Activated CD4-positive, alpha-beta T cell treated with anti-CD3 and anti-CD28 coated beads, Interleukin-2, amount 50 U/mL, for 4 hours (primary cell): Measurements from ENCODE around the gene PALLD.

Experiments
- DNase-seq, 2 experiments: peaks; one replicate each; pipeline ENCODE4 v3.0.0-alpha.2; 2020

PALLD gene

DNA sequence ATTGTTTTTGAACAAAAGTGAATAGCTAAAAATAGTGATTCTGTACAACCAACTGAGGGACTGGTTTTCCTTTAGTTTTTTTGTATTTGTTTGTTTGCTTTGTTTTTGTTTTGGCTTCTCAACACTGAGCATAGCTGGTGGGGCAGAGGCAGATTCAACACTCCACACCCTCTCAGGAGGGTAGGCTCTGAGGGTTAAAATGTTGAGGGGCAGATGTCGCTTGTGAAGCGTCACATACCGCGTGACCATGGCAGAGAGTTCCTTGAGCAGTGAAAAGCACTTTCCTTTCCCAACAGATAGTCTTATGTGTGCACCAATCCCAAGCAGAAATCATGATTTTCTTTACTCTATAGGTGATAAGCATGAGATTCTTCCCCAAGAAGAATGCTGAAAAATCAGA, 155.0 kb downstream of the PALLD start:
- no peak for DNase-seq

- DNase-seq = no peak
These were observed 155.9 kb downstream of the PALLD start for GRCh38 chr4:168652755-168653154.

DNA sequence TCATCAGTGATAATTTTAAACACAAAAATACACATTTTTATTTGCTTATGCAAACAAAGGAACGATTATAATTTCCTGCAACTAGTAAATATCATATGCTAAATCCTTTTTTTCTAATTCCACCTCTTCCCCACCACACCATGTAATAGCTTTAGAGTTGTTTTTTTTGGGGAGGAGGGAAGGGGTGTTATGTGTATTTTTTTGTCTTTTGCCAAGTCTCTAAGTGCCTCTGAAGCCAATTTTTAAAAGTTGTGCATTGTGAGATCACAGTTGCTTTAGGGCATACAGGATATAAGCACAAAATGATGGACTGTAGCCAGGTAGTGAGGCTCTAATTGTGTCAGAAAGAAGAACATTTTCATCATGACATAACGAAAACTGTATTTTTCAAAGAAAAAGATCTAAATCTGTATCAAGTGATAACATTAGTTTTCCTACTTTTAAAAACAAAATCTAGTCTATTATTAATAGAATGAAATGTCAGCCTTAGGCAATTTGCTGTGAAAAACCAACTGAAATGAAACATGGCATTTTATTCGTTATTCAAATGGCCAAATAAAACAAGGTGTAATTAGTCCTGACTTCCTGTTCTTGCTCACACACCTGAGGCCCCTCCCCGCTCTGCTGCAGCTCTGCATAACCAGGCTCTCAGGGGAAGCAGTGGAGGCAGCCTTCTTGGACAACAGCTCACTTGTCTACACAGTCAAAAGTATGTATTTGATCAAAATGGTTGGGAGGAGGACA, 157.4 kb downstream of the PALLD start:
- no peak for DNase-seq

GRCh38 chr4:168654848-168655174, 158.0 kb downstream of the PALLD start:
- no peak for DNase-seq

- DNase-seq = no peak
These were observed 158.3 kb downstream of the PALLD start for GRCh38 chr4:168655182-168655581.

GRCh38 chr4:168656055-168656660, 159.3 kb downstream of the PALLD start:
- no peak for DNase-seq

DNA sequence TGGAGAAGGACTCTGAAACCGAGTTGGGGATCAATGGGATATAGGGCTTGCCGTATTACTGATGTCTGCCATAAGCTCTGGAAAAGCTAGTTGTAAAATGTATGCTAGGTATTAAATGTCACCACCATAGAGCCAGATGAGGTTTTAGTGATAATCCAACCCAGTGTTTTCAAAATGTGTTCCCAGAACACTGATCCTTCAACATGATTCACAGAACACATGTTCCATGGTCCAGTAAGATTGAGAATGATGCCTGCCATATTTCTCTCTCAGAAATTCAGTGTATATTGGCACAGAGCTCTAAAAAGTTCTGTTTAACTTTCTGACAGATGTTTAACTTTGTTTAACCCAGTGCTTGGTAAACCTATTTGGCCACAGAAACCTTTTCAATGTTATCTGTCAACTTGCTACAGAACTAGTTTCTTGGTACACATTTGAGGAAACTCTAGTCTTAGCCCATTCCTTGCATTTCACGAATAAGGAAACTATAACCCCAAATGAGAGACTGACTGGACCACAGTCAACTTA, 160.2 kb downstream of the PALLD start:
- DNase-seq = no peak

GRCh38 chr4:168658751-168659150, 161.9 kb downstream of the PALLD start:
- no peak for DNase-seq

DNA sequence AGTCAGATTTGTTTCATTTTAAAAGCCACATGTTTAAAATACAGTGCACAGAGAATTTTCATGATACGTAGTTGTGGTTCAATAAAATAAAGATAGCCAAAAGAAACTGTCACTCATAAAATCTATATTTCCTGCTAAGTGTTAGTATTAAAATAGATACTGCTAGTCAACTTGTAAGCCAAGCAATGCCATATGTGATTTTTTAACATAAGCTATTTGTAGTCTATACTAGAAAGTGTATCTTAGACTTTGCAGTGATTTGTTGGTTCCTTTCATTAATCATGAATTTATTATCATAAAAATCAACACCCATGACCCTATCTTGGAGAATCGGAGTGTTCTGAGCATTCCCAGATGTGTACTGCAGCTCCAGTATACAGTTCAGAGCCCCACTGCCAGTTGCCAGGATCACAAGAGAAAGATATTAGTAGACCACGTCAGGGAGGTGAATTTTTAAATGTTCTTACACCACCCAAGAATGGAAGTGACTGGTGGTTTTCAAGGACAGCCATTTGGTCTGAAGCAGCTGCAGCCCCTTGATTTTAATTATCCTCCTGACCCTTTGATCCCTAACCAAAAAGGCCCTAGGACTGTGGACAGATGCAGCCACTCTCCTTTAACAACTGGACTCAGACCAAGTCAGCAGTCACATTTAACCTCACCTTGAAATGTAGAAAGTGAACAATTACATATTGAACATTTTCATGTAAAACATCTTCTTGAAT, 163.1 kb downstream of the PALLD start:
- DNase-seq = no peak

DNA sequence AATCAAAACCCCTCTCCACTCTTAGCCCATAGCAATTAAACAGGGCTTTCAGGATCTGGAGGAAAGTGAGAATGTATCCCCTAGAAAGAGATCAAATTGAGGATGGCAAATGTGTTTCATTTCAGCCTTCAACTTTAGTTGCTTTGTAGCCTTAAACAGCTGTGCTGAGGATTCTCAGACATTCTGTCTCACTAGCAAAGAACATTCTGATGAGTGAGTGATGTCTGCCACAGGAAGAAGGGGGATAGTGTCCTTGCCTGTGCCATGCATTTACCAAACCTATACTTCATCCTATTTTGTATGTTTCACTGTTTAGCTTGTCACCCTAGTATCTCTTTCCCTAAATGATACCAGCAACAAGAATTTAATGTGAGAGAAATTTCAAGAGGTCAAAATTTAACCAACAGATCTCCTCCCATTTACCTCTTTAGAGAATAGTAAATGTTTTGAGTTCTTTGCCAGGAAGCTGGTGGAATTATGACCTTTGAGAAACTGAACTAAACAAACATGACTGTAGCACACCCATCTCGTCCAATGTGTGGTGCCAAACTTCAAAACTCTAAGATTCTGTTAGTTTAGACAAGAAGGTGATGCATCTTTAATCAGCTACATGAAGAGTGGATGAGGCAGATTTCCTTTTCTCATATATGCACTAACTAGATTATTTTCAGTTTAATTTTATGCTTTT, 165.6 kb downstream of the PALLD start:
- DNase-seq = no peak

GRCh38 chr4:168664242-168664891, 167.5 kb downstream of the PALLD start:
- DNase-seq = no peak

- DNase-seq = no peak
These were observed 169.7 kb downstream of the PALLD start for GRCh38 chr4:168666531-168666930.

DNA sequence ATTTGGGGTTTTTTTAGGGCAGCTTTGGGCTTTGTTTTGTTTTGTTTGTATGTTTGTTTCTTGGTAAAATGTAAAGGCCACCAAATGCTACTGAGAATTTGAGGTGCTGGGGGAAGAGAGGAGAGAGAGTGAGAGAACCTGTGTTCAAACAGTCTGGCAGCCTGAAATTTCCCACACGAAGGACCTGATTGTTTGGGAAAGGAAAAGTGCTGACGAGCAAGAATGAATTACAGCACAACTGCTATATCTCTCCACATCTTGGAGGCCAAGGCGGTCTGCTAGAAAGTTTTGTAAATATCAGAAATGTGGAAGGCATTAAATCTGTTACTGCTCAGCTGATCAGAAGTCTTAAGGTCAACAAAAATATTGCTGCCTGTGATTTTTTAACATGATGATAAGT, 170.5 kb downstream of the PALLD start:
- no peak for DNase-seq

DNA sequence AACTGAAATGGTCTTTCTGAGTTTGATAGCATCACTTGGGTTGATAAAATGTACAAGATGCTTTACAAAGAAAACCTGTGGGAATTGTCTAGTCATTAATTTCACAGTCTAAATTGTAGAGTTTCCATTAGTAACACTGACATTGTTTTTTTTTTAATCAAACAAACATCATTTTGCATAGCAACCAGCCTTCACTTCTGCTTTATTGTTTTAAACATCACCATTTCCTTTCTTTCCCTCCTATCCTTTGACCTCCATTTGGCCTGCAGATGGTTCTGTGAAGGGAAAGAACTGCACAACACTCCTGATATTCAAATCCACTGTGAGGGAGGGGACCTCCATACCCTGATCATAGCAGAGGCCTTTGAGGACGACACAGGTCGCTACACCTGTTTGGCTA, 171.1 kb downstream of the PALLD start:
- no peak for DNase-seq

DNA sequence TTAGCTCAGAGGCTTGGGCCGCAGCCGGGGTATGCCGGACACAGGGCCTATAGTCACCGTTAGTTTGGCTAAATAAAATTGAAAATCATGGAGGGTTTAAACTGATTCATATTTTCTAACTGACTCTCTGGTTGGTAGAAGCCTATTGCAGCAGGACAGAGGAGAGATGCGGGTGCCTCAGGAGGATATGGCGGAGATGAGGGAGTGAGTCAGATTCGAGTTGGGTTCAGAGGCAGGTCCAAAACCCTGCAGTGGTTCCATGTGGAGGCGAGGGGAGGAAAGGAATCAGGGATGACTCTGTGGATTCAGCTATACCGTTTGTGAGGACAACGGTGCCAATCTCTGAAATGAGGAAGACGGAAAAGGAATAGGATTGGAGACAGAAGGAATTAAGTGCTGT, 176.6 kb downstream of the PALLD start:
- DNase-seq = no peak

GRCh38 chr4:168674077-168674747, 177.4 kb downstream of the PALLD start:
- DNase-seq = no peak

DNA sequence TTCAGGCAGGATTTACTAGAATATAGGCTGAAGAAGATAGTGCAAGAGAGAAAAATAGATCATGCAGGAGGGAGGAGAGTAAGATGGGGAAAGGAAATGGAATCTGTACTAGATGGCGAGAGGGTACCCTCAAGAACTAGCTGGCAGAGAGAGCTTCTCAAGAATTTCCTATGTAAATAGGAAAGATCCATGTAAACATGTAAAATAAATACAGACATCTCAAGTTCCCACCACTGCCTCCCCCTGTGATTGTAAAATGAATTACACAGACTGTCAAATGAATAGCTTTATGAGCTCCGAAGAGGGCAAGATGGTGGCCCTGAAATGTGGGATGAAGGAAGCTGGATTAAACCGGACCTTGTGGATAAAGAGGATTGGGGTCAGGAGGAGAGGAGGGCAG, 178.0 kb downstream of the PALLD start:
- no peak for DNase-seq

DNA sequence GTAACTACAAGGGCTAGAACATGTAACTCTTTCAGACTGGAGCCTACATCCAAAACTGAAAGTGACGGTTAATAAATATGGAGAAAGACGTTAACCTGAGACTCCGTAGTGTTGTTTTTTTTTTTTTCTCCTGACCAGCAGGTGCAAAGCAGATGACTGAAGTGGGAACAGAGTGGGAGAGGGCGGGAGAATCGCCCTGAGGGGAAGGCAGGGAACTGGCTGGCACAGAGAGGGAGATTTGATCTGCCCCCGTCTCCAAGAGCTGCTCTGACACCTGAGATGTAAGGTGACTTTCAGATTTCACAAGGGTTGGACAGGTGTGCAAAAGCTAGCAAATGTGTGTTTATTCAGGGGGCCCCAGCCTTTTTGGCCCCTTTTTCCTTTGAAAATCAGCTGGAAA, 180.2 kb downstream of the PALLD start:
- no peak for DNase-seq

- no peak for DNase-seq
These were observed 181.0 kb downstream of the PALLD start for GRCh38 chr4:168677879-168678278.

DNA sequence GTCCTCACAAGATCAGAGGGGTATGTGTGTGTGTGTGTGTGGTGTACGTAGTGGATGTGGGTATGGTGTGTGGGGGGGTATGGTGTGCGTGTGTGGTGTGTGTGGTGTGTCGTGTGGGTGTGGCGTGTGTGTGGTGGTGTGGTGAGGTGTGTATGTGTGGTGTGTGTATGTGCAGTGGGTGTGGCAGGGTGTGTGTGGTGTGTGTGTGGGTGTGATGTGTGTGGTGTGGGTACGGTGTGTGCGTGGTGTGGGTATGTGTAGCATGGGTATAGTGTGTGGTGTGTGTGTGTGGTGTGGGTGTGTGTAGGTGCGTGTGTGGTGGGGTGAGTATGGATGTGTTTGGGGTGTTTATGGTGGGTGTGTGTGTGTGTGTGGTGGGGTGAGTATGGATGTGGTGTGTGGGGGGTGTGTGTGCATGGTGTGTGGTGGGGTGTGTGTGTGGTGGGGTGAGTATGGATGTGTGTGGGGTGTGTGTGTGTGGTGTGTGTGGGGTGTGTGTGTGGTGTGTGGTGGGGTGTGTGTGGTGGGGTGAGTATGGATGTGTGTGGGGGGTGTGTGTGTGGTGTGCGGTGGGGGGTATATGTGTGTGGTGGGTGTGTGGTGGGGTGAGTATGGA, 182.0 kb downstream of the PALLD start:
- DNase-seq = no peak

GRCh38 chr4:168679397-168679796, 182.5 kb downstream of the PALLD start:
- DNase-seq = no peak

GRCh38 chr4:168679819-168680218, 183.0 kb downstream of the PALLD start:
- DNase-seq = no peak
